ENCODE results near the gene APCDD1L.
A peak's percentile ranks its signal among the peaks of the same experiment; 100 is the strongest.
"Not testable (repeated sequence)": the region's sequence is repeated elsewhere in the genome, so short reads cannot be mapped to it uniquely, and the experiment has no call there.

Gene APCDD1L

DNA sequence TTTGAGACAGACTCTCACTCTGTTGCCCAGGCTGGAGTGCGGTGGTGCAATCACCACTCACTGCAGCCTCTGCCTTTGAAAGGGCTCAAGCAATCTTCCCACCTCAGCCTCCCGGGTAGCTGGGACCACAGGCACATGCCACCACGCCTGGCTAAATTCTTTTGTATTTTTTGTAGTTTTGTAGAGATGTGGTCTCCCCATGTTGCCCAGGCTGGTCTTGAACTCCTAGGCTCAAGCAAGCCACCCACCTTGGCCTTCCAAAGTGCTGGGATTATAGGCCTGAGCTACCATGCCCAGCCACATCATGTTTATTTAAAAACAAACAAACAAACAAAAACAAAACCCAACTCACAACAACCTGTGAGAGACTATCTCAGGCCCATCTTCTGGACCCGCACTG is 29.7 kb upstream of the APCDD1L start:
- H3K4me3 ChIP-seq (replicated peaks in 1 of 2; ENCODE audit: low read depth in 2 of 2, low read length in 2 of 2), result no peak overlapping the region
- TF ChIP-seq, protein P1, sequence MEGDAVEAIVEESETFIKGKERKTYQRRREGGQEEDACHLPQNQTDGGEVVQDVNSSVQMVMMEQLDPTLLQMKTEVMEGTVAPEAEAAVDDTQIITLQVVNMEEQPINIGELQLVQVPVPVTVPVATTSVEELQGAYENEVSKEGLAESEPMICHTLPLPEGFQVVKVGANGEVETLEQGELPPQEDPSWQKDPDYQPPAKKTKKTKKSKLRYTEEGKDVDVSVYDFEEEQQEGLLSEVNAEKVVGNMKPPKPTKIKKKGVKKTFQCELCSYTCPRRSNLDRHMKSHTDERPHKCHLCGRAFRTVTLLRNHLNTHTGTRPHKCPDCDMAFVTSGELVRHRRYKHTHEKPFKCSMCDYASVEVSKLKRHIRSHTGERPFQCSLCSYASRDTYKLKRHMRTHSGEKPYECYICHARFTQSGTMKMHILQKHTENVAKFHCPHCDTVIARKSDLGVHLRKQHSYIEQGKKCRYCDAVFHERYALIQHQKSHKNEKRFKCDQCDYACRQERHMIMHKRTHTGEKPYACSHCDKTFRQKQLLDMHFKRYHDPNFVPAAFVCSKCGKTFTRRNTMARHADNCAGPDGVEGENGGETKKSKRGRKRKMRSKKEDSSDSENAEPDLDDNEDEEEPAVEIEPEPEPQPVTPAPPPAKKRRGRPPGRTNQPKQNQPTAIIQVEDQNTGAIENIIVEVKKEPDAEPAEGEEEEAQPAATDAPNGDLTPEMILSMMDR (IDR thresholded peaks at IDR 0.05; ENCODE audit: low read depth, low read length), result no peak
- no peak for DNase-seq (ENCODE audit: low read depth in 2 of 2)

DNA sequence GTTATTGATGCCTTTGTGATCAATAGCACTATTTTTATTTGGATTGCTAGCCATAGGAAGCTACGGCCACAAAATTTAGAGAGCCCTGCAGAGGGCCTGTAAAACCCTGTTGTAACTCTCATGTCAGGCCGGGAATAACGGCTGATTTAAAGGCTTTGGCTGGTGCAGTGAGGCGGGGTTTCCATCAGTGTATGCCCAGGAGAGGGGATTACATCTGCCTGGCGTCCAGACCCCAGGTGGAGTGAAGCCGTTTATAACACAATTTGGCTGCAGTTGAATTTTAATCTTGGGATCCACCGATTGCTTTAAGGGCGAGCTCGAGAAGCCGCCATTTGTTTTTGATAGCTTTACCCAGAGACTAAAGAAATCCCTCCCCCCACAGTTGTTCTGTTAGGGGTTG is 29.1 kb upstream of the APCDD1L start:
- TF ChIP-seq, protein P1 (IDR thresholded peaks at IDR 0.05; ENCODE audit: low read depth, low read length), result no peak
- no peak overlapping the region for H3K4me3 ChIP-seq (replicated peaks in 1 of 2; ENCODE audit: low read depth in 2 of 2, low read length in 2 of 2)
- no peak for DNase-seq (ENCODE audit: low read depth in 2 of 2)

DNA sequence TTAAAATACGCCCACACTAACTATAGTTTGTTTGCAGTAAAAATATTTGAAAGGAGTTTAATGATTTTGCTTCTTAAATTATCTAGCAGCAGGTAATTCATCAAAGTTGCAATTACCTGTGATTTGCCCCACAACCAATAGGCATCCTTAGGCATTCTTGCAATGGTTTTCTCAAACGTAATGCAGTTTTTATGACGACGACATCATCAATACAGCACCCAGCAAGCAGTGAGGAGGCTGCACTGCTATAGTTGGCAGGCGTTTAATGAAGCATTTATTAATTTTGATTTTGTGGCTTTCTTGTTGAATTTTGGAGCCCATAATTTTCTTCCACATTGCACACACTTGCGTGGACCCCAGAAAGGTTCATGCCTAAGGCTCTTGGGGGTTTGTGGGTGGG is 28.1 kb upstream of the APCDD1L start:
- TF ChIP-seq, protein P1 (IDR thresholded peaks at IDR 0.05; ENCODE audit: low read depth, low read length), result no peak
- H3K4me3 ChIP-seq (replicated peaks in 1 of 2; ENCODE audit: low read depth in 2 of 2, low read length in 2 of 2), result no peak overlapping the region
- no peak for DNase-seq (ENCODE audit: low read depth in 2 of 2)

DNA sequence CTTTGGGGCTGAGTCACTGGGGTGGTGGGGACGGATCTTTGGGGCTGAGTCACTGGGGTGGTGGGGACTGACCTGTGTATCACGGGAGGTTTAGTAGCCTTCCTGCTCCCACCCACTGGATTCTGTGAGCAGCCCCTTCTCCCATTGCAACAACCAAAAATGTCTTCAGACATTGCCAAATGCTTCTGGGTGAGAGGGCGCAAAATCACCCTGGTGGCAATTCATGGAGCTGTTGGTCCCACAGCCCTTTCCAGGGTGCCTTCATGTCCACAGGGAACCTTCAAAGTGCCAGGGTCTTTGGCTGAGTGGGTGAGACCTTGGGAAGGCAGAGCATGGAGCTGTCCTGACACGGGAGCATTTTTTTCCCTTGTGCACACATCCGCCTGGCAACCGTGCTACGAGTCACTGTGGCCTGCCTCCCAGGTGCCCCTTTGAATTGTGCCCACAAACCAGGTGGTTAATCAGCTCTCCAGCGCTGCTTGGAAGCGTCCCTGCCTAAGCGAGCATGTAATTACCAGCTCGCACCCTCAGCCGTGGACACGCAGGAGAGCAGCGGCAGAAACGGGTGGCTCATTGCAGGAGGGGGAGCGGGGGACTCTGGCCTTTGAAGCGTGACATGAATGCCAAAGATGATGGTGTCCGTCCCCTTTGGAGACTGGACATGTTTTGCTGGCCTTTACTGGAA is 27.4 kb upstream of the APCDD1L start:
- TF ChIP-seq, protein P1 (IDR thresholded peaks at IDR 0.05; ENCODE audit: low read depth, low read length), result no peak
- DNase-seq (ENCODE audit: low read depth in 2 of 2), result peak in 1 of 2 donors; percentile 61
- no peak overlapping the region for H3K4me3 ChIP-seq (replicated peaks in 1 of 2; ENCODE audit: low read depth in 2 of 2, low read length in 2 of 2)

DNA sequence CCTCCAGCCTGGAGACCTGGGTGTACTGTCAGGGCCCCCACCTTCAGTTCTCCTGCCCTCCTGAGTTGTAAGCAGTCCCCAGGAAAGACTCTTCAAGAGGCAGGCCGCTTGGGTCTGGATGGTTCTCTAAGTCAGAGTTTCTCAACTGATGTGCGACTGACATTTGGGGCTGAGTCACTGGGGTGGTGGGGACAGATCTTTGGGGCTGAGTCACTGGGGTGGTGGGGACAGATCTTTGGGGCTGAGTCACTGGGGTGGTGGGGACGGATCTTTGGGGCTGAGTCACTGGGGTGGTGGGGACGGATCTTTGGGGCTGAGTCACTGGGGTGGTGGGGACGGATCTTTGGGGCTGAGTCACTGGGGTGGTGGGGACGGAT is 26.8 kb upstream of the APCDD1L start:
- not testable (repeated sequence) for H3K4me3 ChIP-seq (replicated peaks in 1 of 2; ENCODE audit: low read depth in 2 of 2, low read length in 2 of 2)
- DNase-seq (ENCODE audit: low read depth in 2 of 2), result peak in 1 of 2 donors; percentile 75

DNA sequence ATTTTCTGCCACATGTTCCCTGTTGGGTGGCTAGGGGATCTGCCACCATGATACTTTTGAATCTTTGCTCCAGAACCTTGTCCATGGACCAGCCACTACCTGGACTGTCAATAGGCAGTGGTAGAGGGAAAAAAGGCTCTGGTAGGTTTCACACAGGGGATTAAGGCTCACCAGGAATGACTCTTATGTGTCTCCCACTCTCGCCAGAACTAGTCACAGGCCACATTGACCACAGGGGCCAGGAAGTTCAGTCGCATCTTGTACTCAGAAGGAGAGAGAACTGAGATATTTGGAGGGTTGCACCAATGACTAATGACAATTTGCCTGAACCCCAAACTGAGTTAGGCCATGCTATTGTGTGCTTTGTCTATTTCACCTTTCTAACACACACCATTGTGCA is 23.6 kb upstream of the APCDD1L start:
- DNase-seq (ENCODE audit: low read depth in 2 of 2), result peak in 1 of 2 donors; percentile 63

DNA sequence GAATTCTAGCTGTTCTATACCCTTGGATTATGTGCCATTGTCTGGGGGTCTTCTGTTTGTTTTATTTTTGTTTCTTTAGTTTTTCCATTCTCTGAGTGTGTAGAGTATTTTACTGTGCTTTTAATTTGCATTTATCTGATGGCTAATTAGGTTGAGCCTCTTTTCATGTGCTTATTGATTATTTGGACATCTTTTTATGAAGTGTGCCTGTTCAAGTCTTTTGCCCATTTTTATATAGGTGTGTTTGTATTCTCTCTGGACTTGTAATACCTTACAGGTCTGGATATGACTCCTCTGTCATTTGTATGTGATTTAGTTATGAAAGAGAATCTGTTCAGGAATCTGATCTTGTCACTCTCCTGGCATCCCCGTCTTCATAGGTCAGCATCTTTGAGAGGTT is 22.6 kb upstream of the APCDD1L start:
- TF ChIP-seq, protein P1 (IDR thresholded peaks at IDR 0.05; ENCODE audit: low read depth, low read length), result no peak
- H3K4me3 ChIP-seq (replicated peaks in 1 of 2; ENCODE audit: low read depth in 2 of 2, low read length in 2 of 2), result no peak overlapping the region
- DNase-seq (ENCODE audit: low read depth in 2 of 2), result no peak

More for the DNA sequence above, 23.6 kb upstream of the APCDD1L start:
- TF ChIP-seq, protein P1 (IDR thresholded peaks at IDR 0.05; ENCODE audit: low read depth, low read length), result no peak
- no peak overlapping the region for H3K4me3 ChIP-seq (replicated peaks in 1 of 2; ENCODE audit: low read depth in 2 of 2, low read length in 2 of 2)

Data from cardiac fibroblast (primary cell).